NCI-H2107 treated with DMSO at 0.1 percent for 48 hours (cell line): ENCODE results near the gene BCAS3.
A peak's percentile ranks its signal among the peaks of the same experiment; 100 is the strongest.
"Not testable (repeated sequence)": the region's sequence is repeated elsewhere in the genome, so short reads cannot be mapped to it uniquely, and the experiment has no call there.

Source experiments
- DNase-seq: peaks from one replicate; lab custom pipeline; 2025; ENCODE audit not compliant: unreplicated experiment; lab: John Stamatoyannopoulos, UW

Gene BCAS3

GRCh38 chr17:61146833-61147232 is 469.2 kb downstream of the BCAS3 start:
- not testable (repeated sequence) for DNase-seq

GRCh38 chr17:61149106-61149825 is 471.6 kb downstream of the BCAS3 start:
- DNase-seq = no peak

GRCh38 chr17:61149862-61150362 is 472.3 kb downstream of the BCAS3 start:
- peak; percentile 60 for DNase-seq

GRCh38 chr17:61150686-61151299 is 473.1 kb downstream of the BCAS3 start:
- DNase-seq = no peak

- DNase-seq = no peak
Measured at GRCh38 chr17:61152898-61153297, 475.2 kb downstream of the BCAS3 start.

GRCh38 chr17:61155590-61156237 is 478.1 kb downstream of the BCAS3 start:
- no peak for DNase-seq

GRCh38 chr17:61157246-61157886 is 479.7 kb downstream of the BCAS3 start:
- DNase-seq = peak; percentile 47

GRCh38 chr17:61158376-61158775 is 480.7 kb downstream of the BCAS3 start:
- no peak for DNase-seq

GRCh38 chr17:61159221-61159814 is 481.7 kb downstream of the BCAS3 start:
- no peak for DNase-seq

- DNase-seq = no peak
Measured at GRCh38 chr17:61160204-61160603, 482.6 kb downstream of the BCAS3 start.

- no peak for DNase-seq
Measured at GRCh38 chr17:61160789-61161445, 483.3 kb downstream of the BCAS3 start.

GRCh38 chr17:61161615-61162134 is 484.0 kb downstream of the BCAS3 start:
- DNase-seq = no peak

- DNase-seq = no peak
Measured at GRCh38 chr17:61164517-61164916, 486.9 kb downstream of the BCAS3 start.

GRCh38 chr17:61167075-61167474 is 489.4 kb downstream of the BCAS3 start:
- DNase-seq = no peak

- no peak for DNase-seq
Measured at GRCh38 chr17:61168506-61168905, 490.9 kb downstream of the BCAS3 start.

GRCh38 chr17:61174310-61174709 is 496.7 kb downstream of the BCAS3 start:
- no peak for DNase-seq

- DNase-seq = no peak
Measured at GRCh38 chr17:61175298-61176142, 497.9 kb downstream of the BCAS3 start.

GRCh38 chr17:61177351-61177750 is 499.7 kb downstream of the BCAS3 start:
- DNase-seq = no peak

- no peak for DNase-seq
Measured at GRCh38 chr17:61178284-61178683, 500.6 kb downstream of the BCAS3 start.
